Right lobe of liver (tissue), 6 donors: ENCODE data around the gene PSMA3. TPM values are rescaled to one million over a fixed set of nuclear protein-coding genes. Genes with fewer than 3 reads are reported as not detected.
A peak's percentile ranks its signal among the peaks of the same experiment; 100 is the strongest.

Experiments used
- ATAC-seq, 4 donors: fragments of 200-7000 bp; cut with Tn5 transposase; one replicate each; pipeline ENCODE4 v1.9.1; 2020; ENCODE audit warnings: mild to moderate bottlenecking in 4 of 4, moderate library complexity in 4 of 4
- DNase-seq, 3 donors: peaks; one replicate each; pipeline ENCODE4 v3.0.0-alpha.2; 2020
- H3K27ac ChIP-seq, 3 donors: fragments of 200-600 bp; one replicate each; pipeline ENCODE4 v1.8.0; 2022
- H3K27me3 ChIP-seq, 2 donors: fragments of 200-600 bp; one replicate each; pipeline ENCODE4 v1.8.0; 2022
- H3K36me3 ChIP-seq, 4 donors: fragments of 200-600 bp; sonication (generic) in 1 of 4; one replicate each; pipeline versions ENCODE4 v1.5.1 to v1.8.0; 2017 to 2022; ENCODE audit warnings: control low read depth in 1 of 4
- H3K4me1 ChIP-seq, 4 donors: fragments of 200-600 bp; sonication (generic) in 1 of 4; one replicate each; pipeline versions ENCODE4 v1.5.1 to v1.8.0; 2017 to 2022; ENCODE audit warnings: control low read depth in 1 of 4
- H3K4me3 ChIP-seq, 3 donors: fragments of 200-600 bp; one replicate each; pipeline ENCODE4 v1.8.0; 2022
- H3K9me3 ChIP-seq, 4 donors: fragments of 200-600 bp; sonication (generic) in 1 of 4; one replicate each; pipeline versions ENCODE4 v1.5.1 to v1.8.0; 2017 to 2022; ENCODE audit warnings: control low read depth in 1 of 4
- POLR2A ChIP-seq: fragments of 450-650 bp; IDR thresholded peaks from one replicate; pipeline ENCODE4 v1.6.1; 2017; ENCODE audit warnings: antibody characterized with exemption, mild to moderate bottlenecking
- WGBS: methylation state at CpG from one replicate; pipeline ENCODE4 v1.1.6; 2018; ENCODE audit warnings: low coverage, low lambda C conversion rate; ENCODE audit not compliant: insufficient coverage; ENCODE audit errors: missing lambda C conversion rate; 5-methylcytosine and 5-hydroxymethylcytosine counted together
- intact Hi-C, 2 donors: fragments of 100-400 bp; cut with DNase I; formaldehyde crosslinking; loops; one replicate each; pipeline versions ENCODE4 v1.11.2 to v1.14.1; 2022
- total RNA-seq, 6 experiments: library from RNA; depleted of rRNA in 2 of 6; stranded (reverse); fragments of >200 nt in 2 of 6; fragmentation: NEBNext Ultra II Directional in 3 of 6; extraction: Animal tissue kit (Norgen Biotek cat#: 25700) in 3 of 6; gene quantifications; one replicate each; pipeline versions ENCODE4 v1.1.0 to v1.2.4, GENCODE V29; 2016 to 2023
- TF ChIP-seq, protein P1 (sequence below), 4 donors: fragments of 200-600 bp in 3 of 4; fragments of 450-650 bp in 1 of 4; IDR thresholded peaks; one replicate each; pipeline versions ENCODE4 v1.5.1 to v1.8.0; 2016 to 2022; ENCODE audit warnings: antibody characterized with exemption in 4 of 4, mild to moderate bottlenecking in 2 of 4
- donor health status: DM: no; HTN: yes; CAD: no.
- donor health status: DM: no; HTN: no; CAD: no.
- donor health status: DM: no; HTN: no; CAD: no.
- donor health status: DM: no; HTN: yes; CAD: no.
- donor health status: DM: no; HTN: yes; CAD: no.

The PSMA3 gene
- total RNA-seq, 6 experiments from 2014 or later = 100 to 132 (median 120) TPM

DNA sequence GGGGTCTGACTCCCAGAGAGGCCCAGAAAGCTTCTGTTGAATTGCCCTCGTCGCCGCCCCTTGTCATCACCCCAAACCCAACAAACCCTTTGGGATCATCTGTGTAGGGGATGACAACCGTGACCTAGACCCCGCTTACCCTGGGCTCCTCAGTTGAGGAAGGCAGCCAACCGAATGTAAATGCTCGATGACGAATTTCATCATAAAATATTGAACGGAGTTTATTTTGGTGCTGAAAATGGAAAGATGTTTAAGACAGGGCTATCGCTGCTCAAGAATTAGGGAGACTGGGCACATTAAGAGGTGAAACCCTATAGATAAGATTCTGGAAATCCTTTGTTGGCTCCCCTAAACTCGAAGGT lies 44.2 kb upstream of the PSMA3 start:
- 0% methylated on average over 11 of the region's 11 CpGs for WGBS
- no peaks in the 10 kb centered on the region for H3K9me3 ChIP-seq
- peak overlapping the region; percentile 80 to 98 (median 95) for H3K4me3 ChIP-seq
- no peak for DNase-seq
- intact Hi-C loops = no loop called here
- no peaks in the 10 kb centered on the region for H3K27me3 ChIP-seq
- peak overlapping the region; percentile 74 to 91 (median 89) for H3K27ac ChIP-seq
- peak in 1 of 4 donors; percentile 7 for ATAC-seq
- H3K36me3 ChIP-seq = peaks cover 0 to 10% (median 0%) of the 10 kb centered on the region in 4 donors
- H3K4me1 ChIP-seq = peaks cover 0 to 10% (median 1%) of the 10 kb centered on the region in 4 donors
- TF ChIP-seq, protein P1, sequence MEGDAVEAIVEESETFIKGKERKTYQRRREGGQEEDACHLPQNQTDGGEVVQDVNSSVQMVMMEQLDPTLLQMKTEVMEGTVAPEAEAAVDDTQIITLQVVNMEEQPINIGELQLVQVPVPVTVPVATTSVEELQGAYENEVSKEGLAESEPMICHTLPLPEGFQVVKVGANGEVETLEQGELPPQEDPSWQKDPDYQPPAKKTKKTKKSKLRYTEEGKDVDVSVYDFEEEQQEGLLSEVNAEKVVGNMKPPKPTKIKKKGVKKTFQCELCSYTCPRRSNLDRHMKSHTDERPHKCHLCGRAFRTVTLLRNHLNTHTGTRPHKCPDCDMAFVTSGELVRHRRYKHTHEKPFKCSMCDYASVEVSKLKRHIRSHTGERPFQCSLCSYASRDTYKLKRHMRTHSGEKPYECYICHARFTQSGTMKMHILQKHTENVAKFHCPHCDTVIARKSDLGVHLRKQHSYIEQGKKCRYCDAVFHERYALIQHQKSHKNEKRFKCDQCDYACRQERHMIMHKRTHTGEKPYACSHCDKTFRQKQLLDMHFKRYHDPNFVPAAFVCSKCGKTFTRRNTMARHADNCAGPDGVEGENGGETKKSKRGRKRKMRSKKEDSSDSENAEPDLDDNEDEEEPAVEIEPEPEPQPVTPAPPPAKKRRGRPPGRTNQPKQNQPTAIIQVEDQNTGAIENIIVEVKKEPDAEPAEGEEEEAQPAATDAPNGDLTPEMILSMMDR (IDR thresholded peaks at IDR 0.05) = no peak
- no peak for TF ChIP-seq POLR2A

DNA sequence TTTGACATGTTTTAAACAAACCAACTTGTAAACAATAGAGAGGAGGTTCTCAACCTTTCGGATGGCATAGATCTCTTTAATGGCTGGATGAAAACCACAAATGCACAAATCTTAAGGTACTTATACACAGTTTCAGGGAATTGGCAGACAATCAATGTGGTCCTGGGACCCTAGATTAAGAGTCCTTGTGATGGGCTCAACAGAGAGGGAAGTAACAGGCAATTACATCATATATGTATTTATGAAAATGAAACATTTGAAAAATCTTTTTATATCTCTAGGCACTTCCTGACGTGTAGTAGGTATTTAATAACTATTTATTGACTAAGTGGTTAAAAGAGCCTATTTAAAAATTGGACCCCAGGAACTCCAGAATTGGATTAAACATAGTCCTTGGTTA lies 43.8 kb upstream of the PSMA3 start:
- no peaks in the 10 kb centered on the region for H3K27me3 ChIP-seq
- TF ChIP-seq POLR2A = no peak
- TF ChIP-seq, protein P1 (IDR thresholded peaks at IDR 0.05) = no peak
- intact Hi-C loops = no loop called here
- peak overlapping the region; percentile 80 to 98 (median 95) for H3K4me3 ChIP-seq
- ATAC-seq = no peak
- 0% methylated on average over 2 of the region's 2 CpGs for WGBS
- no peak for DNase-seq
- H3K4me1 ChIP-seq = peaks cover 0 to 10% (median 1%) of the 10 kb centered on the region in 4 donors
- H3K36me3 ChIP-seq = peaks cover 0 to 10% (median 0%) of the 10 kb centered on the region in 4 donors
- peak overlapping the region in 2 of 3 donors; percentile 89 to 91 for H3K27ac ChIP-seq
- no peaks in the 10 kb centered on the region for H3K9me3 ChIP-seq

DNA sequence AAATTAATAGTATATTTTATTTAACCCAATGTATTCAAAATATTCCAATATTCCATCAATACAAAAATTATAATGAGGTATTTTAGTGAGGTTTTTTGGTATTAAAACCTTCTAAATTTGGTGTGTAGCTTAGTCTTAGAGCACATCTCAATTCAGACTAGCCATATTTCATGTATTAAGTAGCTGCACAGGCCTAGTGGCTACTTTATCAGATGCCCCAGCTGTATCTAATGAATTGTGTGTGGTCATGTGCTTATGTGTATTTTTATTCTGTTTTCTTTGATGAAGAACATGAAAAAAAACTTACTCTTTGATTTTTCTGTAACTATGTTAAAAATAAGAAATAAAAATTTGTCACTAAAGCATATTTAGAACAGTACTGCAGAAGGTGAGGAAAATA lies 31.5 kb upstream of the PSMA3 start:
- DNase-seq = no peak
- ATAC-seq = no peak
- TF ChIP-seq, protein P1 (IDR thresholded peaks at IDR 0.05) = no peak
- no peak for TF ChIP-seq POLR2A
- H3K4me3 ChIP-seq = no peak overlapping the region
- H3K9me3 ChIP-seq = no peaks in the 10 kb centered on the region
- H3K36me3 ChIP-seq = peaks cover 0 to 45% (median 12%) of the 10 kb centered on the region in 4 donors
- H3K27ac ChIP-seq = no peak overlapping the region
- intact Hi-C loops = no loop called here
- H3K4me1 ChIP-seq = no peaks in the 10 kb centered on the region
- no peaks in the 10 kb centered on the region for H3K27me3 ChIP-seq

DNA sequence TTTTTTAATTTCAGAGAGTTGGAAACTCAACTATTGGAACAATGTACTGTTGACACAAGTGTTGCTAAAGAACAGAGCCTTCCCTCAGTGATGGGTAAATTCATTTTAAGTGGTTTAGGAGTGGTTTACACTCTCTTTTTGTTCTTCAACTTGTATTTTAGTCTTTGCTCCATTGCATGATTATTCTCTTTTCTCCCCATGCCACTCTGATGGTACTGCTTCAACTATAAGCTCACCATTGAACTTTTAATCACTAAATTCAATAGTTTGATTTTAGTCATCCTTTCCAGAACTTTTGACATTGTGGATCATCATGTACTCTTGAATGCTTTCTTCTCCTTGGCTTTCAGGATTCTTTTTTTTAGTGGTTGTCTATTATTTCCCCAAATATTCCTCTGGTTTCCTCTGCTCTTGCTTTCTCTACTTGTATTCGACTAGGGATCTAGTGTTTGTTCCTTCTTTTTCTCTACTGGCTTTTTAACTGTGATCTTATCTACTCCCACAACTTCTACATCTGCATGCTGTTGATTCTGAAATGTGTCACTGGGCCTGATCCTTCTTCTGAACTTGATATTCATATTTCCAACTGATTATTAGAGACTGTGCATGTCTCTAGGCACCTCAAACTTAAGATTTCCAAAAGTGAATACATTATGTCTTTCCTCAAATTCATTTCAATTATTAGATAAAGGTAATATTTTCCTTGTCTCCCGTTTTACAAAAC lies 29.3 kb upstream of the PSMA3 start:
- no peak for TF ChIP-seq POLR2A
- TF ChIP-seq, protein P1 (IDR thresholded peaks at IDR 0.05) = no peak
- ATAC-seq = no peak
- DNase-seq = no peak
- no peak overlapping the region for H3K4me3 ChIP-seq
- H3K9me3 ChIP-seq = no peaks in the 10 kb centered on the region
- H3K27me3 ChIP-seq = no peaks in the 10 kb centered on the region
- no peaks in the 10 kb centered on the region for H3K4me1 ChIP-seq
- no peak overlapping the region for H3K27ac ChIP-seq
- intact Hi-C loops = no loop called here
- peaks cover 0 to 28% (median 2%) of the 10 kb centered on the region in 4 donors for H3K36me3 ChIP-seq
- WGBS = 69% methylated on average over 2 of the region's 2 CpGs
